Bladder microvascular endothelial cell (primary cell): ENCODE data around the gene POU2AF3. TPM values are rescaled to one million over a fixed set of nuclear protein-coding genes. Genes with fewer than 3 reads are reported as not detected.

Source experiments
- total RNA-seq: library from RNA; depleted of rRNA; stranded (reverse); fragments of >200 nt; gene quantifications from 2 replicates; pipeline ENCODE4 v1.2.3, GENCODE V29; 2014

Gene POU2AF3, protein sequence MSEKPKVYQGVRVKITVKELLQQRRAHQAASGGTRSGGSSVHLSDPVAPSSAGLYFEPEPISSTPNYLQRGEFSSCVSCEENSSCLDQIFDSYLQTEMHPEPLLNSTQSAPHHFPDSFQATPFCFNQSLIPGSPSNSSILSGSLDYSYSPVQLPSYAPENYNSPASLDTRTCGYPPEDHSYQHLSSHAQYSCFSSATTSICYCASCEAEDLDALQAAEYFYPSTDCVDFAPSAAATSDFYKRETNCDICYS
- not detected in 2 replicates for total RNA-seq

DNA sequence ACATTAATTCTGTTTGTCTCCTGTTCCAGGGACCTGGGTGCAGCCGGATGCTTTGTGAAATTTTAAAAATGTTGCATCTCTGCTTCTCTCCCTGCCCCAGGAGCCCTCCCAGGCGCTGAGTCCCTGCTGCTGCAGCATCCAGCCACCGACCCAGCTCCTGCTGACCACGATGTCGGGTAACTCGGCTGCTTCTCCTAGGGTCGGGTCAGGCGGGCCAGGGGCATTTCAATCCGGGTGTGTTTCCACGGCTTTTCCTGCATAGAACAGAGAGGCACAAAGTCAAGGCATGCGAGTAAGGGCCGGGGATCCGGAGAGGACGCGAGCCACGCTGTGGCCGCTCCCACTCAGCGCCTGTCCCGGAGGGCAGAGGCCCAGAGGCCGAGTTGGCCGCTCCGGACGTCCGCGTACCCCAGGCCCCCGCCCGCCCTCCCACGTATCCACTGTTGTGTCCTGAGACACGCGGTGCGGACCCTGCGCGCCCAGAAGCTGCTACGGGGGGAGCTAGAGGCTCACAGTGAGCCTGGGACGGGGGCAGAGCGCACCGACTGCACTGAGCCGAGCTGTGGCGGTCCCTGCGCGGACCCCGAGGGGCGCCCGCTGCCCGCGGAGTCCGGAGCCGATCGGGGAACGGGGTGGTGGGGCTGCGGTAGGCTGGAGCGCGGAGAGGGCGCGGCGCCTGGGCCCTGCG, at the start of gene POU2AF3:
Gene POU2AF3, plus strand, starts transcription at position 134 of the 688 bp plus-strand sequence. Its CDS starts 36 bp downstream, at position 170.

Other genes with a start within 250 kb of the POU2AF3 start
- not detected in 2 replicates for gene POU2AF2, start 52.8 kb upstream of the POU2AF3 start, total RNA-seq
- not detected in 2 replicates for gene POU2AF1, start 80.7 kb downstream of the POU2AF3 start, total RNA-seq
- gene BTG4, start 213.8 kb downstream of the POU2AF3 start, total RNA-seq, result not detected in 2 replicates
- not detected in 2 replicates for gene HOATZ, start 216.2 kb downstream of the POU2AF3 start, total RNA-seq
- 19.9 and 57.3 TPM in 2 replicates for gene LAYN, start 242.2 kb downstream of the POU2AF3 start, total RNA-seq